Measurements from ENCODE around the gene HGF.

DNA sequence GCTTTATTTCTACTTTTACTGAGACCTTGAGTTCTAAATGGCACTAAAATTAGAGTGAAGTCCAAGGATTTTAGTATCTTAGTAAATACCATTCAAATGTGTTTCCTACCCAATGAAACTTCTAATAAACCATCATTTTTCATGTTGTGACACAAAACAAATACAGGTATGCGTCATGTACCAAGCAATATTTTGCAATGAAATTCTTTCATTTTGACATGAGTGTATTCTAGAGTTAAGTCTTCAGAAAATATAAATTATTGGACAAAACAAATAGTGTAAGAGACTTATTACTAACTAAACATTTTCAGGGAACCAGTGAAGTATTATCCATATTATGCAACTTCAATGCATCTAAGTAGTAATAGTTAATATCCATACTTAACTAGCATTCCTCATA lies 16.5 kb downstream of the HGF start:
- TF ChIP-seq, protein P1, sequence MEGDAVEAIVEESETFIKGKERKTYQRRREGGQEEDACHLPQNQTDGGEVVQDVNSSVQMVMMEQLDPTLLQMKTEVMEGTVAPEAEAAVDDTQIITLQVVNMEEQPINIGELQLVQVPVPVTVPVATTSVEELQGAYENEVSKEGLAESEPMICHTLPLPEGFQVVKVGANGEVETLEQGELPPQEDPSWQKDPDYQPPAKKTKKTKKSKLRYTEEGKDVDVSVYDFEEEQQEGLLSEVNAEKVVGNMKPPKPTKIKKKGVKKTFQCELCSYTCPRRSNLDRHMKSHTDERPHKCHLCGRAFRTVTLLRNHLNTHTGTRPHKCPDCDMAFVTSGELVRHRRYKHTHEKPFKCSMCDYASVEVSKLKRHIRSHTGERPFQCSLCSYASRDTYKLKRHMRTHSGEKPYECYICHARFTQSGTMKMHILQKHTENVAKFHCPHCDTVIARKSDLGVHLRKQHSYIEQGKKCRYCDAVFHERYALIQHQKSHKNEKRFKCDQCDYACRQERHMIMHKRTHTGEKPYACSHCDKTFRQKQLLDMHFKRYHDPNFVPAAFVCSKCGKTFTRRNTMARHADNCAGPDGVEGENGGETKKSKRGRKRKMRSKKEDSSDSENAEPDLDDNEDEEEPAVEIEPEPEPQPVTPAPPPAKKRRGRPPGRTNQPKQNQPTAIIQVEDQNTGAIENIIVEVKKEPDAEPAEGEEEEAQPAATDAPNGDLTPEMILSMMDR (conservative IDR thresholded peaks at IDR 0.05 in 1 of 2, IDR thresholded peaks at IDR 0.05 in 1 of 2; ENCODE audit: extremely low read depth in 1 of 2, insufficient read depth in 1 of 2, low read depth in 1 of 2, low read length in 2 of 2), result no peak
- no peak for TF ChIP-seq EZH2 (IDR thresholded peaks at IDR 0.05; ENCODE audit: borderline replicate concordance, low read length)
